Measurements from ENCODE around the gene VRK2. TPM values are rescaled to one million over a fixed set of nuclear protein-coding genes. Genes with fewer than 3 reads are reported as not detected.
"Not testable (repeated sequence)": the region's sequence is repeated elsewhere in the genome, so short reads cannot be mapped to it uniquely, and the experiment has no call there.

VRK2 gene
- total RNA-seq, 1 donor from 2014 or later, result 63.0 TPM

DNA sequence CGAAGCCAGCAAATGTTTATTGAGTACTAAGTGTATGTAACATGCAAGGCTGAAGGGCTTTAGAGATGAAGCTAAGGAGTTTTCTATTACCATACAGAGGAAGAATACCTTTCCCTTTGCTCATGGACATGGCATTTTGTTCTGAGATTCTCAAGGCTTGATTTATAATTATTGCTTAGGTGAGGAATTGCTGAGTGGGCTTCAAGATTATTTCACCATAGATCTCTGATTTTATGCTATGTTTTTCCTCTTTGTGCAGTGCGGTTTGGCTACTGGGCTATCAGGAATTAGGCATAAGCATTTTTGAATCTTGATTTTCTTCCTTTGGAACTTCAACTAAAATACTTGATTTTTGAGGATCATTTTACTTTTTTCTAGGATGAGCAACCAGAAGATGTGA lies 42.5 kb downstream of the VRK2 start:
- DNase-seq (no peak), ATAC-seq (ENCODE audit: low read depth) (no peak)
- intact Hi-C loops (cut with micrococcal nuclease), result no loop called here
- Mint-ChIP-seq H3K4me1 (peaks cover 3% of the 10 kb centered on the region), H3K36me3 (ENCODE audit: low read depth) (peaks cover 66% of the 10 kb centered on the region), H3K27me3 (no peaks in the 10 kb centered on the region), H3K9me3 (peaks cover 6% of the 10 kb centered on the region), H3K27ac (no peak overlapping the region), H3K4me3 (no peak overlapping the region)
- TF ChIP-seq CTCF (IDR thresholded peaks at IDR 0.05), result no peak
- POLR2A ChIA-PET, result no interaction called here
- CTCF ChIA-PET, result no interaction called here

DNA sequence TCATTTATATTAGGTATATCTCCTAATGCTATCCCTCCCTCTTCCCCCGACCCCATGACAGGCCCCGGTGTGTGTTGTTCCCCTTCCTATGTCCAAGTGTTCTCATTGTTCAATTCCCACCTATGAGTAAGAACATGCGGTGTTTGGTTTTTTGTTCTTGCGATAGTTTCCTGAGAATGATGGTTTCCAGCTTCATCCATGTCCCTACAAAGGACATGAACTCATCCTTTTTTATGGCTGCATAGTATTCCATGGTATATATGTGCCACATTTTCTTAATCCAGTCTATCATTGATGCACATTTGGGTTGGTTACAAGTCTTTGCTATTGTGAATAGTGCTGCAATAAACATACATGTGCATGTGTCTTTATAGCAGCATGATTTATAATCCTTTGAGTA lies 46.2 kb downstream of the VRK2 start:
- H3K9me3 Mint-ChIP-seq; POLR2A ChIA-PET; CTCF ChIA-PET; H3K4me3 Mint-ChIP-seq; H3K27me3 Mint-ChIP-seq; ATAC-seq (ENCODE audit: low read depth); DNase-seq; H3K4me1 Mint-ChIP-seq; intact Hi-C loops (cut with micrococcal nuclease); H3K27ac Mint-ChIP-seq: not testable (repeated sequence)
- H3K36me3 Mint-ChIP-seq (ENCODE audit: low read depth), result peaks cover 67% of the 10 kb centered on the region

GRCh38 chr2:58097025-58097424 lies 50.4 kb downstream of the VRK2 start:
- H3K4me1 Mint-ChIP-seq, result peaks cover 4% of the 10 kb centered on the region
- no peak for TF ChIP-seq CTCF (IDR thresholded peaks at IDR 0.05)
- no peak for ATAC-seq (ENCODE audit: low read depth)
- no peak for DNase-seq
- no peaks in the 10 kb centered on the region for H3K27me3 Mint-ChIP-seq
- peaks cover 5% of the 10 kb centered on the region for H3K9me3 Mint-ChIP-seq
- POLR2A ChIA-PET, result no interaction called here
- H3K36me3 Mint-ChIP-seq (ENCODE audit: low read depth), result peaks cover 43% of the 10 kb centered on the region
- H3K27ac Mint-ChIP-seq, result no peak overlapping the region
- intact Hi-C loops (cut with micrococcal nuclease), result no loop called here
- CTCF ChIA-PET, result no interaction called here
- no peak overlapping the region for H3K4me3 Mint-ChIP-seq

GRCh38 chr2:58098254-58099095 lies 51.9 kb downstream of the VRK2 start:
- ChIA-PET CTCF (interaction anchor here (1.0 kb wide), 1 partner anchor 193 kb away, joined by 3 read pairs; no protein-coding TSS in a partner anchor), POLR2A (interaction anchor here (0.6 kb wide), 1 partner anchor 32 kb away, joined by 3 read pairs; no protein-coding TSS in a partner anchor)
- H3K27ac Mint-ChIP-seq, result no peak overlapping the region
- no peak for TF ChIP-seq CTCF (IDR thresholded peaks at IDR 0.05)
- intact Hi-C loops (cut with micrococcal nuclease), result no loop called here
- H3K27me3 Mint-ChIP-seq, result no peaks in the 10 kb centered on the region
- ATAC-seq (ENCODE audit: low read depth) (no peak), DNase-seq (no peak)
- H3K4me1 Mint-ChIP-seq, result peaks cover 4% of the 10 kb centered on the region
- peaks cover 2% of the 10 kb centered on the region for H3K9me3 Mint-ChIP-seq
- H3K36me3 Mint-ChIP-seq (ENCODE audit: low read depth), result peaks cover 39% of the 10 kb centered on the region
- H3K4me3 Mint-ChIP-seq, result no peak overlapping the region

DNA sequence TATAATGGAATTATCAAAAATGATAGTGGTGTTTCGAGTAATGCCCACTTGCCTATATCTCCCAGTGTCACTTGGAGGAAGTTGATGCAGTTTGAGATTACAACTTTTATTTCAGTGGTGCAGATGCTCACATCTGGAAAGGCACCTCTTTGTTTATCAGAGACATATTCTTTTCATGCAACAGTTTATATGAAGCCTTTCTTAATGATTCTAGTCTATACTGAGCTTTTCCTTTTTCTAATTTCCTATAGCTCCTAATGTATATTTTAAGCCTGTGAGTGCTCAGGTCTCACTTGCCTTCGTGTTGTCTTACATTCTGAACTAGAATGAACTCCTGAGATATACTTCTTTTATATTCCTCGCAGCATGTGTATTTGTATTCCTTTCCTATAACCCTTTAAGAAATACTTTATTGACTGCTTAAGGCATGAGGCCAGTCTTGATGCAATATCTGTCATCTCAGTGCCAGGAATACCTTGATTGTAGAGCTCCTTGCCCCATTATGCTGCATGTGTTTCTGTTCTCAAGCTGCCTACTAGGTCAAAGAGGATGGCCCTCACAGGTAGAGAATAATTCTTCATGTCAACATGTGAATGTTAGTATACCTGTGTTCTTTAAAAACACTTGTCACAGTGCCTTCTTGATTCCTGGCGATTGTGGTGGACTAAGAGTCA lies 52.6 kb downstream of the VRK2 start:
- ATAC-seq (ENCODE audit: low read depth) (no peak), DNase-seq (no peak)
- no peak for TF ChIP-seq CTCF (IDR thresholded peaks at IDR 0.05)
- Mint-ChIP-seq H3K9me3 (peaks cover 2% of the 10 kb centered on the region), H3K4me1 (peaks cover 2% of the 10 kb centered on the region), H3K36me3 (ENCODE audit: low read depth) (peaks cover 37% of the 10 kb centered on the region), H3K27me3 (no peaks in the 10 kb centered on the region), H3K27ac (no peak overlapping the region), H3K4me3 (no peak overlapping the region)
- POLR2A ChIA-PET, result interaction anchor here (0.6 kb wide), 1 partner anchor 33 kb away, joined by 3 read pairs; no protein-coding TSS in a partner anchor
- intact Hi-C loops (cut with micrococcal nuclease), result no loop called here
- CTCF ChIA-PET, result no interaction called here

Measured in activated B cell treated with CpG ODN at 0.5 μM for 24 hours (primary cell).